Endothelial cell of umbilical vein (primary cell): ENCODE data around the gene SOAT1. TPM values are rescaled to one million over a fixed set of nuclear protein-coding genes. Genes with fewer than 3 reads are reported as not detected.

Experiments
- BruUV-seq: library from RNA; stranded (reverse); fragments of 400-500 nt; replicated peaks from 2 replicates; lab custom pipeline; 2021; lab: Mats Ljungman, UMichigan
- CTCF ChIA-PET: fragments of 300-600, 350-600 bp; sonication (Branson Sonifier 250); formaldehyde crosslinking; loops from one replicate; lab custom pipeline; 2021; ENCODE audit warnings: antibody characterized with exemption, inconsistent platforms; lab: Charles Lee
- POLR2A ChIA-PET: fragments of 300-600, 350-600 bp; sonication (Branson Sonifier 250); formaldehyde crosslinking; loops from one replicate; lab custom pipeline; 2021; ENCODE audit warnings: antibody characterized with exemption, inconsistent platforms; lab: Charles Lee
- DNase-seq: peaks from one replicate; pipeline ENCODE4 v3.0.0-alpha.2; 2011; ENCODE audit warnings: low read depth, low spot score
- FAIRE-seq: peaks from 2 replicates; lab custom pipeline; 2011; peaks lifted over from hg19 to GRCh38; lab: Jason Lieb, UNC
- H2AFZ ChIP-seq: 2 replicates; pipeline ENCODE4 v1.6.0; 2012; ENCODE audit warnings: low read depth, low read length, control low read depth, inconsistent platforms
- H3K27ac ChIP-seq: 2 replicates; pipeline ENCODE4 v1.5.1; 2011; ENCODE audit warnings: low read depth, mild to moderate bottlenecking, control low read depth, low read length, moderate library complexity; ENCODE audit not compliant: insufficient read depth
- H3K27me3 ChIP-seq, 2 experiments: 2 replicates each; pipeline versions ENCODE4 v1.6.0 to v1.6.1; 2011; ENCODE audit warnings: low read length in 2 of 2, mixed read lengths in 1 of 2; ENCODE audit not compliant: control insufficient read depth in 2 of 2, insufficient read depth in 2 of 2
- H3K36me3 ChIP-seq, 2 experiments: 2 replicates in 1 of 2; 3 replicates in 1 of 2; pipeline ENCODE4 v1.5.1; 2011; ENCODE audit warnings: low read length in 2 of 2, mild to moderate bottlenecking in 1 of 2, moderate library complexity in 1 of 2; ENCODE audit not compliant: control insufficient read depth in 2 of 2, insufficient read depth in 2 of 2; ENCODE audit errors: extremely low read depth in 1 of 2
- H3K4me1 ChIP-seq: 3 replicates; pipeline ENCODE4 v1.5.1; 2011; ENCODE audit warnings: mild to moderate bottlenecking, low read length; ENCODE audit not compliant: control insufficient read depth, insufficient read depth; ENCODE audit errors: extremely low read depth
- H3K4me2 ChIP-seq: 2 replicates; pipeline ENCODE4 v1.6.1; 2011; ENCODE audit warnings: low read length, control low read depth, mixed read lengths; ENCODE audit not compliant: insufficient read depth
- H3K4me3 ChIP-seq, 3 experiments: fragments of 200-600 bp in 1 of 3; sonication (generic), shearing (Covaris generic) in 1 of 3; replicated peaks in 1 of 3; 2 replicates each; pipeline ENCODE4 v1.5.1; 2011 to 2016; ENCODE audit warnings: control low read depth in 3 of 3, low read length in 3 of 3, mild to moderate bottlenecking in 2 of 3, inconsistent platforms in 1 of 3, low read depth in 1 of 3, moderate library complexity in 1 of 3; ENCODE audit not compliant: insufficient read depth in 1 of 3
- H3K79me2 ChIP-seq: 2 replicates; pipeline ENCODE4 v1.6.0; 2012; ENCODE audit warnings: low read length, inconsistent platforms; ENCODE audit not compliant: control insufficient read depth, insufficient read depth
- H3K9ac ChIP-seq: replicated peaks from 2 replicates; pipeline ENCODE3; 2011; ENCODE audit warnings: low read length, control low read depth; ENCODE audit not compliant: insufficient read depth; ENCODE audit errors: extremely low read depth
- H3K9me1 ChIP-seq: replicated peaks from 3 replicates; pipeline ENCODE4 v1.6.0; 2011; ENCODE audit warnings: mild to moderate bottlenecking, low read length; ENCODE audit not compliant: control insufficient read depth, insufficient read depth; ENCODE audit errors: extremely low read depth
- H3K9me3 ChIP-seq: replicated peaks from 2 replicates; pipeline ENCODE4 v1.5.1; 2012; ENCODE audit warnings: low read length, inconsistent platforms; ENCODE audit not compliant: control insufficient read depth, insufficient read depth
- H4K20me1 ChIP-seq: replicated peaks from 2 replicates; pipeline ENCODE3; 2011; ENCODE audit warnings: mild to moderate bottlenecking, low read length; ENCODE audit not compliant: control insufficient read depth, insufficient read depth; ENCODE audit errors: extremely low read depth
- CTCF ChIP-seq, 2 donors: IDR thresholded peaks; 1 replicate in 1 of 2; 2 replicates in 1 of 2; pipeline ENCODE4 v1.5.1; 2011; ENCODE audit warnings: low read length in 2 of 2, mild to moderate bottlenecking in 2 of 2, moderate library complexity in 2 of 2, control low read depth in 1 of 2, inconsistent platforms in 1 of 2, low read depth in 1 of 2; ENCODE audit not compliant: insufficient read depth in 1 of 2; ENCODE audit errors: extremely low read depth in 1 of 2
- EZH2 ChIP-seq: IDR thresholded peaks from 2 replicates; pipeline ENCODE4 v1.6.1; 2012; ENCODE audit warnings: borderline replicate concordance, low read depth, mild to moderate bottlenecking, moderate library complexity, low read length, inconsistent platforms; ENCODE audit not compliant: severe bottlenecking
- FOS ChIP-seq: IDR thresholded peaks from 2 replicates; pipeline ENCODE4 v1.6.1; 2011; ENCODE audit warnings: mild to moderate bottlenecking, low read length, moderate library complexity, borderline replicate concordance; ENCODE audit not compliant: insufficient read depth
- GATA2 ChIP-seq: IDR thresholded peaks from 2 replicates; pipeline ENCODE4 v1.7.0; 2011; ENCODE audit warnings: low read depth, mild to moderate bottlenecking, moderate library complexity, mixed read lengths, low read length; ENCODE audit not compliant: insufficient read length, insufficient read depth
- JUN ChIP-seq: IDR thresholded peaks from 2 replicates; pipeline ENCODE4 v1.6.1; 2011; ENCODE audit warnings: borderline replicate concordance, low read depth; ENCODE audit not compliant: insufficient read length, insufficient read depth
- MYC ChIP-seq: IDR thresholded peaks from one replicate; pipeline ENCODE4 v1.6.1; 2011; ENCODE audit warnings: mild to moderate bottlenecking, low read depth, low read length
- POLR2AphosphoS5 ChIP-seq: IDR thresholded peaks from 2 replicates; pipeline ENCODE4 v1.6.1; 2012; ENCODE audit warnings: low read depth, mild to moderate bottlenecking, control low read depth, low read length, moderate library complexity; ENCODE audit not compliant: insufficient read depth
- dilution Hi-C: fragments of 300-500 bp; cut with MboI; formaldehyde crosslinking; loops from one replicate; pipeline ENCODE4 v1.15.0; 2019; ENCODE audit warnings: low sequenced_read_pairs; ENCODE audit not compliant: extremely low pct_ligation_motif_present
- intact Hi-C: fragments of 100-400 bp; cut with micrococcal nuclease; formaldehyde crosslinking; loops from one replicate; pipeline ENCODE4 v1.10.0; 2022
- polyA plus RNA-seq, 4 experiments: library from polyadenylated mRNA; depleted of rRNA in 3 of 4; stranded (reverse) in 3 of 4; unstranded in 1 of 4; fragments of >200 nt; gene quantifications; 2 replicates each; pipeline versions ENCODE4 v1.2.1 to v1.2.3, GENCODE V29; 2011 to 2012; ENCODE audit warnings: missing spikeins in 1 of 4
- total RNA-seq: library from RNA; stranded (reverse); gene quantifications from 2 replicates; pipeline ENCODE4 v1.2.3, GENCODE V29; 2021

SOAT1 gene
- total and polyA plus RNA-seq, 2 donors (not counting 3 experiments of a cell fraction or from before 2014, with no cell fraction given) = 14.0 to 38.2 TPM

GRCh38 chr1:179380299-179380698, 86.7 kb downstream of the SOAT1 start:
- H3K9ac ChIP-seq = no peak overlapping the region
- no peaks in the 10 kb centered on the region for H3K36me3 ChIP-seq
- CTCF ChIA-PET = no interaction called here
- dilution Hi-C loops (no loop called here), intact Hi-C loops (no loop called here)
- H3K9me1 ChIP-seq = no peaks in the 10 kb centered on the region
- H3K4me2 ChIP-seq = no peak overlapping the region
- H3K27me3 ChIP-seq = no peaks in the 10 kb centered on the region
- no peak overlapping the region for H3K4me3 ChIP-seq
- no TSS peak for BruUV-seq
- no peak overlapping the region for H2AFZ ChIP-seq
- H3K79me2 ChIP-seq = no peaks in the 10 kb centered on the region
- H3K4me1 ChIP-seq = no peaks in the 10 kb centered on the region
- no peak for FAIRE-seq
- H3K9me3 ChIP-seq = no peaks in the 10 kb centered on the region
- DNase-seq = no peak
- no peak overlapping the region for H3K27ac ChIP-seq
- POLR2A ChIA-PET = no interaction called here
- no peak for TF ChIP-seq POLR2AphosphoS5
- no peak for TF ChIP-seq FOS
- no peak for TF ChIP-seq JUN
- TF ChIP-seq CTCF (IDR thresholded peaks at IDR 0.05; ENCODE audit: extremely low read depth in 1 of 2, insufficient read depth in 1 of 2, low read depth in 1 of 2, low read length in 2 of 2) = no peak
- no peak for TF ChIP-seq MYC
- no peaks in the 10 kb centered on the region for H4K20me1 ChIP-seq

GRCh38 chr1:179384027-179384426, 90.4 kb downstream of the SOAT1 start:
- no peaks in the 10 kb centered on the region for H3K79me2 ChIP-seq
- no TSS peak for BruUV-seq
- H2AFZ ChIP-seq = no peak overlapping the region
- H3K4me2 ChIP-seq = no peak overlapping the region
- intact Hi-C loops = no loop called here
- no peak overlapping the region for H3K9ac ChIP-seq
- POLR2A ChIA-PET = no interaction called here
- FAIRE-seq (no peak), DNase-seq (no peak)
- H3K27ac ChIP-seq = no peak overlapping the region
- CTCF ChIA-PET = no interaction called here
- no peaks in the 10 kb centered on the region for H3K27me3 ChIP-seq
- H3K4me3 ChIP-seq = no peak overlapping the region
- no peaks in the 10 kb centered on the region for H4K20me1 ChIP-seq
- no peaks in the 10 kb centered on the region for H3K9me1 ChIP-seq
- no peaks in the 10 kb centered on the region for H3K36me3 ChIP-seq
- dilution Hi-C loops = no loop called here
- no peaks in the 10 kb centered on the region for H3K9me3 ChIP-seq
- no peaks in the 10 kb centered on the region for H3K4me1 ChIP-seq
- TF ChIP-seq EZH2 (no peak), POLR2AphosphoS5 (no peak), GATA2 (no peak), CTCF (IDR thresholded peaks at IDR 0.05; ENCODE audit: extremely low read depth in 1 of 2, insufficient read depth in 1 of 2, low read depth in 1 of 2, low read length in 2 of 2) (no peak), MYC (no peak)
